ENCODE data around the gene CA10. TPM values are rescaled to one million over a fixed set of nuclear protein-coding genes. Genes with fewer than 3 reads are reported as not detected.

The CA10 gene
- total RNA-seq, 1 experiment from 2014 or later, result not detected

- H3K9me3 ChIP-seq (ENCODE audit: insufficient read depth, low read depth), result no peaks in the 10 kb centered on the region
Measured at GRCh38 chr17:51802544-51802943, 356.0 kb downstream of the CA10 start.

DNA sequence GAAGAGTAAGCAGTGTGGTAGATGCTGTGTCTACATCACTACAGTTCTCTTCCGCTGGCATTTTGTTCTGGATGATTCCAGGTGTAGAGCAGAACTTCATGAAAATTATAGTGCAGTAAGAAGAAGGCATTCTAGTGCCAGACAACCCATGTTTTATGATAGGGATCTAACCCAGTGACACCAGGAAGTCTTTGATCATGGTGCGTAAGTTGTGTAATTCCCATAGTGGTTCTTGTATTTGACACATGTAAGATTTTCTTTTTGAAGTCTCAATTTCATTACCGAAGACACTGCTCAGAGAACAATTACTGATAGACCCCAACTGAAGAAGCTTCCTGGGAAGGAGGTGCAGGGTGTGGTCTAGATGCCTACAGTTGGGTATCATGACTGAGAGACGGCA lies 356.9 kb downstream of the CA10 start:
- Histone ChIP-seq H3F3A (ENCODE audit: insufficient read depth, low read depth) (no peaks in the 10 kb centered on the region), H3K4me3 (no peak overlapping the region), H3K4me1 (replicated peaks; ENCODE audit: insufficient read depth) (no peaks in the 10 kb centered on the region), H4K20me1 (ENCODE audit: insufficient read depth) (no peaks in the 10 kb centered on the region), H3K27ac (no peak overlapping the region), H3K36me3 (ENCODE audit: low read depth) (no peaks in the 10 kb centered on the region), H3K9me2 (ENCODE audit: insufficient read depth) (no peaks in the 10 kb centered on the region), H3K9me3 (ENCODE audit: insufficient read depth, low read depth) (no peaks in the 10 kb centered on the region), H3K4me2 (no peak overlapping the region), H2AFZ (no peak overlapping the region), H3K79me2 (ENCODE audit: low read depth) (no peaks in the 10 kb centered on the region), H3K27me3 (ENCODE audit: insufficient read depth, low read depth) (no peaks in the 10 kb centered on the region; the same call in 1 of the 2 replicates)
- POLR2A ChIA-PET (ENCODE audit: unreplicated experiment), result no interaction called here
- TF ChIP-seq, protein P1, sequence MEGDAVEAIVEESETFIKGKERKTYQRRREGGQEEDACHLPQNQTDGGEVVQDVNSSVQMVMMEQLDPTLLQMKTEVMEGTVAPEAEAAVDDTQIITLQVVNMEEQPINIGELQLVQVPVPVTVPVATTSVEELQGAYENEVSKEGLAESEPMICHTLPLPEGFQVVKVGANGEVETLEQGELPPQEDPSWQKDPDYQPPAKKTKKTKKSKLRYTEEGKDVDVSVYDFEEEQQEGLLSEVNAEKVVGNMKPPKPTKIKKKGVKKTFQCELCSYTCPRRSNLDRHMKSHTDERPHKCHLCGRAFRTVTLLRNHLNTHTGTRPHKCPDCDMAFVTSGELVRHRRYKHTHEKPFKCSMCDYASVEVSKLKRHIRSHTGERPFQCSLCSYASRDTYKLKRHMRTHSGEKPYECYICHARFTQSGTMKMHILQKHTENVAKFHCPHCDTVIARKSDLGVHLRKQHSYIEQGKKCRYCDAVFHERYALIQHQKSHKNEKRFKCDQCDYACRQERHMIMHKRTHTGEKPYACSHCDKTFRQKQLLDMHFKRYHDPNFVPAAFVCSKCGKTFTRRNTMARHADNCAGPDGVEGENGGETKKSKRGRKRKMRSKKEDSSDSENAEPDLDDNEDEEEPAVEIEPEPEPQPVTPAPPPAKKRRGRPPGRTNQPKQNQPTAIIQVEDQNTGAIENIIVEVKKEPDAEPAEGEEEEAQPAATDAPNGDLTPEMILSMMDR (conservative IDR thresholded peaks at IDR 0.05), result no peak
- no peak for TF ChIP-seq EZH2 (IDR thresholded peaks at IDR 0.05; ENCODE audit: low read depth)
- CTCF ChIA-PET, result no interaction called here
- no TSS peak for BruUV-seq (replicated peaks)
- intact Hi-C loops (cut with micrococcal nuclease; ENCODE audit: unreplicated experiment), result no loop called here
- DNase-seq, result no peak

More at GRCh38 chr17:51802544-51802943, 356.0 kb downstream of the CA10 start:
- Histone ChIP-seq H3K4me1 (replicated peaks; ENCODE audit: insufficient read depth) (no peaks in the 10 kb centered on the region), H3K79me2 (ENCODE audit: low read depth) (no peaks in the 10 kb centered on the region), H3K27ac (no peak overlapping the region), H3K4me2 (no peak overlapping the region), H4K20me1 (ENCODE audit: insufficient read depth) (no peaks in the 10 kb centered on the region), H3K4me3 (no peak overlapping the region), H3K9me2 (ENCODE audit: insufficient read depth) (no peaks in the 10 kb centered on the region), H3K27me3 (ENCODE audit: insufficient read depth, low read depth) (no peaks in the 10 kb centered on the region; the same call in 1 of the 2 replicates), H3F3A (ENCODE audit: insufficient read depth, low read depth) (no peaks in the 10 kb centered on the region), H3K36me3 (ENCODE audit: low read depth) (no peaks in the 10 kb centered on the region), H2AFZ (no peak overlapping the region)
- intact Hi-C loops (cut with micrococcal nuclease; ENCODE audit: unreplicated experiment), result no loop called here
- no TSS peak for BruUV-seq (replicated peaks)
- ChIA-PET CTCF (no interaction called here), POLR2A (ENCODE audit: unreplicated experiment) (no interaction called here)
- DNase-seq, result no peak
- TF ChIP-seq, protein P1 (conservative IDR thresholded peaks at IDR 0.05), result no peak
- TF ChIP-seq EZH2 (IDR thresholded peaks at IDR 0.05; ENCODE audit: low read depth), result no peak

GRCh38 chr17:51799981-51800380 lies 358.5 kb downstream of the CA10 start:
- Histone ChIP-seq H2AFZ (no peak overlapping the region), H4K20me1 (ENCODE audit: insufficient read depth) (no peaks in the 10 kb centered on the region), H3K4me2 (no peak overlapping the region), H3K27ac (no peak overlapping the region), H3K9me3 (ENCODE audit: insufficient read depth, low read depth) (no peaks in the 10 kb centered on the region), H3K9me2 (ENCODE audit: insufficient read depth) (no peaks in the 10 kb centered on the region), H3F3A (ENCODE audit: insufficient read depth, low read depth) (no peaks in the 10 kb centered on the region), H3K4me3 (no peak overlapping the region), H3K27me3 (ENCODE audit: insufficient read depth, low read depth) (no peaks in the 10 kb centered on the region; the same call in 1 of the 2 replicates), H3K4me1 (replicated peaks; ENCODE audit: insufficient read depth) (no peaks in the 10 kb centered on the region), H3K36me3 (ENCODE audit: low read depth) (no peaks in the 10 kb centered on the region), H3K79me2 (ENCODE audit: low read depth) (no peaks in the 10 kb centered on the region)
- DNase-seq, result no peak
- intact Hi-C loops (cut with micrococcal nuclease; ENCODE audit: unreplicated experiment), result no loop called here
- ChIA-PET POLR2A (ENCODE audit: unreplicated experiment) (no interaction called here), CTCF (no interaction called here)
- BruUV-seq (replicated peaks), result no TSS peak
- TF ChIP-seq EZH2 (IDR thresholded peaks at IDR 0.05; ENCODE audit: low read depth), result no peak
- TF ChIP-seq, protein P1 (conservative IDR thresholded peaks at IDR 0.05), result no peak

Measured in PC-9 (cell line).